ENCODE measurements around the gene SFRP4.

GRCh38 chr7:37920849-37921805 is 4.5 kb upstream of the SFRP4 start:
- TF ChIP-seq EZH2phosphoT487 (IDR thresholded peaks at IDR 0.05; ENCODE audit: low read depth) (no peak), CTCF (IDR thresholded peaks at IDR 0.05; ENCODE audit: low read depth, low read length) (no peak)

Data from OCI-LY3 (cell line).